SK-MEL-5 (cell line): ENCODE data around the gene MICAL3. TPM values are rescaled to one million over a fixed set of nuclear protein-coding genes. Genes with fewer than 3 reads are reported as not detected.

Experiments used
- DNase-seq: peaks from one replicate; pipeline ENCODE4 v3.0.0-alpha.2; 2016; ENCODE audit warnings: low read depth, low spot score
- in situ Hi-C: cut with HindIII; loops from 2 replicates; pipeline ENCODE4 v1.10.0; 2016; ENCODE audit warnings: low sequenced_read_pairs, high pct_unique_total_duplicates, low pct_unique_long_range_greater_than_20kb
- total RNA-seq: library from RNA; depleted of rRNA; stranded (reverse); fragments of >200 nt; shearing (Covaris generic); gene quantifications from 2 replicates; pipeline ENCODE4 v1.2.3, GENCODE V29; 2014

The MICAL3 gene
- total RNA-seq, 1 experiment from 2014 or later = 36.6 TPM

GRCh38 chr22:17931400-17931825 is 92.9 kb downstream of the MICAL3 start:
- no peak for DNase-seq
- in situ Hi-C loops = no loop called here

- in situ Hi-C loops = no loop called here
These were observed 93.7 kb downstream of the MICAL3 start for GRCh38 chr22:17930455-17931313.

DNA sequence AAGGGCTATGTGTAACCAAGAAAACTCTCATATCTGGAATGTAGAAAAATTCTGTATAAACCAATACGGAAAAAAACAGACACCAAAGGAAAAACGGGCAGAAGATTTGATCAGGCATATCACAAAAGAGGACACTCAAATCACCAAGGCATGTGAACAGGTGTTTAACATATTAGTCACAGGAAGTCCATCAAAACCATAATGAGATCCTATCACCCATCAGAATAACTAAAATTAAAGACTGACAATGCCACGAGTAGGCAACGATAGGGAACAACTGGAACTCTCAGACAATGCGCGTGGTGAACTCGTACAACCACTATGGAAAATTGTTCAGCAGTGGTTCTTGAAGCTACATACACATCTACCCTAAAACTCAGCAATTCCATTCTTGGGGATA is 94.5 kb downstream of the MICAL3 start:
- in situ Hi-C loops = no loop called here
- no peak for DNase-seq

More at GRCh38 chr22:17930455-17931313, 93.7 kb downstream of the MICAL3 start:
- DNase-seq = no peak

DNA sequence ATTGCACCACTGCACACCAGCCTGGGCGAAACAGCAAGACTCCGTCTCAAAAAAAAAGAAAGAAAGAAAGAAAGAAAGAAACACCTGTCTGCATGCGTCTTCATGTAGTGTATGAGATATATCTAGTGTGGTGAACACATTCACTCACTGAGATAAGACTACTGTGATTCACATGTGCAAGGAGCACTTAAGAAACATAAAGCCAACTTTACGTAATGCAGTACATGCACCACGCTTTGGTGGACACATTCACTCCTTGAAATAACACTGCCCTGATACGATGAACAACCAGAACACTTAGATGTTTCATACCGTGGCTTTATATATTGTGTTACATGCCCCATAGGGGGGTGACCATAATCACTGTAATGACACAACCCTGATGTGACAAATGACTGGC is 96.0 kb downstream of the MICAL3 start:
- in situ Hi-C loops = no loop called here
- DNase-seq = no peak

- in situ Hi-C loops = no loop called here
- DNase-seq = peak; percentile 23
These were observed 97.3 kb downstream of the MICAL3 start for GRCh38 chr22:17927062-17927461.

DNA sequence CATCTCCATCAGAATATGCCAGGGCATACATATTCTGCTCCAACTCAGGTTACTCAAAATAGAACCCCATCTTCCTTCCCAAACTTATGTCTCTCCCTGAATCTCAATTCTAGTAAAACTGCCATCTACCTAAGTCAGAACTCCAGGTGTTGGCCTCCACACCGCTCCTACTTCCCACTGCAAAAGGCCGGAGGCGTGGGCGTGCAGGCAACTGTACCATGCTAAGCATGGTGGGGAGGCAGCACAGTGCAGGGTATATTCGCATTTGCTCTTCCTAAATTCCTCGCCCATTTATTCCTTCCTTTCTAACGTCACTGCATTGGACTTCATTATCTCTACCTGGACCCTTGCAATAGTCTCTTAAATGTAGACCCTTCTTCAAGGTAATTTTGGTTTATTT is 97.8 kb downstream of the MICAL3 start:
- in situ Hi-C loops = no loop called here
- DNase-seq = no peak

- DNase-seq = no peak
- in situ Hi-C loops = no loop called here
These were observed 98.9 kb downstream of the MICAL3 start for GRCh38 chr22:17925431-17925841.

DNA sequence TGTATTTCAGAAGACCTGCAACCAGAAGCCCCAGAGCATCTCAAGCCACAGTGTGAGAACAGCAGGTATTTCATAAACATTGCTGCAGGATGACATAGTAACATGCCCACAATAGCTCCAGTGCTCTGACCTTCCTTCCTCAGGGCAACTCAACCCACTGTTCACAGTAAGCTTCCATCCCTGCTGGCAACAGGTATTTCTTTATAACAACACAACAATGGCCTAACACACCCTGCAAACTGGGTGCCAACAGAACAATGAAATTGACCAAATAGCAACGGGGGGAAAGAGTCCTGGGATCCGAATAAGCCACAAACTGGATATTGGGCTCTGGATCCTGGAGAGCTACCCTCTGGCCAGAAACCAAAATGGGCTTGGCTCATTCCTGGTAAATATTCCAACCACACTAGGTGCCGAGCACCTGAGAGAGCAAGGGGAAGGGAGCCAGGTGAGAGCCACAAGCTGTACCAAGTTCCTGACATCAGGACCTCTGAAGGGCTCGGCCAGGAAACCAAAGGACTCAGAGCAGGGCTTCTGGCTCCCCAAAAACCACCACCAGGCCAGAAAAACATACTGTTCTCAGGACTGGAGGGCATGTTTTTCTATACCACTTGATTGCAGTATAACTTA is 99.5 kb downstream of the MICAL3 start:
- in situ Hi-C loops = no loop called here
- DNase-seq = no peak

- DNase-seq = no peak
- in situ Hi-C loops = no loop called here
These were observed 100.3 kb downstream of the MICAL3 start for GRCh38 chr22:17924076-17924475.

DNA sequence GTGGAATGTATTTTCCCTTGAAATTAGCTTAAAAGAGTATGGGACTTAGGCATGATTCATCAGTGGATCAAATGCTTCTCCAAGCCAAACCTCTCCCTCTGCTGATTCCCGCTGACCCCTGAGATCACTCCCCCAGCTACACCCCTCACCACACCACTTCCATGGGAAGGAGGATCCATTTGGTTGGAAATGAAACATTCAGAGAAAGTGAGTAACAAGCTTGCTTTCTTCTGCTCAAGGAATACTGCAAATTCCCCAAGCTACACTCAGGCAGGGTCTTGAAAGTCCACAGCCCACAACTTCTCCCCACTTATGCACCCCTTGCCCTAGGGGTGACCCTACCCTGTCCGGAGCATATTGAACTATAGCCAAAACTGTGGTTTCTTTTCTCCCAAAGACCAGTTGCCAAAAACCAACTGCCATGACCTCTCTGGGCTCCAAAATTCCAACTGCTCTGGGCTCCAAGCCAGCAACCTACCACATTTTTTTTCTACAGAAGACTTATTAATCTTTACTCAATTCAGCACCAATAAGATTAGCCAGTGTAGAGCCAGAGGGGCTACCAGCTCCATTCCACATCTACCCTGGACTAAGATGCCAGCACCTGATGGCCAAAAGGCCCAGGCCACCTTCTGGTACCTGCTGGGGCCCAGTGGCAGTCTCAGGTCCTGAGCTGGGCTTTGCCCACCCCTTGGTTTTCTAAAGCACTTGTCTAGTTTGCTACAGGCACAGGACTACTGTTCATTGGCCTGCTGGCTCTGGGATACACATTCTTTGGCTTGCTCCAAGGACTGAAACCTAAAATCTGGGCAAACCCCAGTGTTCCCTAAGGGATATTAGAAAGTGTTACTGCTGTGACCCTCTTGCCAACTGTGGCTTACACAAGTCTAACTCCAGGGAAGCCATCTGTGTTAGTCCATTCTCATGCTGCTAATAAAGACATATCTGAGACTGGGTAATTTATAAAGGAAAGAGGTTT is 101.1 kb downstream of the MICAL3 start:
- in situ Hi-C loops = no loop called here
- no peak for DNase-seq

DNA sequence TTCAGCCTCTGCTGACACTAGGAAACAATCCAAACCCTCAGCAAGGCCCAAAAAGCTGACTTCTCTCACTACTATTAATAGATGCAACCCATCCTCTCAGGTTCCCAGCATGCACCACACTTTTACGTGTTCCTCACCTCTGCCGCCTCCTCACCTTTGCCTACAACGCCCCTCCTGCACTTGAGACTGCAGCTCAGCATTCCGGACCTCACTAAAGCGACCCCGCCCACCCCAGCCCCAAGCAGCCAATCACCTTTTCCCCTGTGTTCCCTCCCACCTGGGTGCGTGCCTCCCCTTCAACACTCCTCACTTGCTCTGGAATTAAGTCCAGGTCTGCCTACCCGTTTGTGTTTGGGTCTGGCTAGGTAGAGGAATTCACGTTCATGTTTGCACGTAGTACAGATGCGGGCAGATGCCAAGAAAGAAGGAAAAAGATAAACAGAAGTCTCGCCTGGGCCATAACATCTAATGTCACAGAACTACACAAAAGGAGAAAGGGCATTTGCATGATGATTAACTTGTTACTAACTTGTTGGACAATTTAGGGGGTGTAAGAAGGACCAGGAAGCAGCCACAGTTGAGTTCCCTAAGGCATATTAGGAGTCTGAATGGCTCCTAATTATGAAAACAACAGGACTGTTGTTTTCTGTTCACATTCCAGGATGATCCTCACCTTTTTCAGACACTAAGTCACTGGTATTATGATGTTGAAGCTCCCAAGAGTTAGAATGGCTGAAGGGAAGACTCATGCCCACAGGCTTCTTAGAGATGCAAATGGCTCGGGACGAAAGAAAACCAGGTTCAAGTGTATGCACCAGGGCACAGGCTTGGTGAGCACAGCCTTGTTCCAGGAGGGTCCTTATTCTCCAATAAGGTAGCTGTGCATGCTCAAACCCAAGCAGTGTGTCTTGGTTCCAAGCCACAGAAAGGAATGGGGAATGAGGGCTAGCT is 102.2 kb downstream of the MICAL3 start:
- DNase-seq = no peak
- in situ Hi-C loops = no loop called here

DNA sequence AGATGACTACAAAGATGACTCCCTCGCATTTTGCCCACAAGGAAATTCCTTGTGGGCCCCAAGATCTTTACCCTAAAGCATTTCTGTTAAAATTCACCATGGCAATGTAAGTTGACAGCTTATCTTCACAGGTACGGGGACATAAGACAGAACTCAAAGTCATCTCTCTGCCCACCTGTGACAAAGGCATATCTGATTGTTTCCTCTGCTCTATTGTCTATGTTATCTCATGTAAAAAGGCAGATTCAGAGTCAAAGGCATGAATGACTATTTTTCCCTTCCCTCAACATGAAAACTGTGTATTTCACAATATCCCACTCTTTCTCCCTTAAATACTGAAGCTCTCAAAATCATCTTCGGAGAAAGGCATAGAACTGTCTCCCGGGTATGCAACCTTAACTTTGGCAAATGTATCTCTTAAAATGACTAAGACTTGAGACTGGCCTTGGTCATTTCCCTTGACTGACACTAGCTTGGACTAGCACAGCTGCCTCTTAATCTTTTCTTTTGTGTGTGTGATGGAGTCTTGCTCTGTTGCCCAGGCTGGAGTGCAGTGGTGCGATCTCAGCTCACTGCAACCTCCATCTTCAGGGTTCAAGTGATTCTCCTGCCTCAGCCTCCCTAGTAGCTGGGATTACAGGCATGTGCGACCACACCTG is 103.2 kb downstream of the MICAL3 start:
- no peak for DNase-seq
- in situ Hi-C loops = no loop called here

- in situ Hi-C loops = no loop called here
- no peak for DNase-seq
These were observed 104.2 kb downstream of the MICAL3 start for GRCh38 chr22:17920145-17920605.

- DNase-seq = no peak
- in situ Hi-C loops = no loop called here
These were observed 104.9 kb downstream of the MICAL3 start for GRCh38 chr22:17919276-17920144.

DNA sequence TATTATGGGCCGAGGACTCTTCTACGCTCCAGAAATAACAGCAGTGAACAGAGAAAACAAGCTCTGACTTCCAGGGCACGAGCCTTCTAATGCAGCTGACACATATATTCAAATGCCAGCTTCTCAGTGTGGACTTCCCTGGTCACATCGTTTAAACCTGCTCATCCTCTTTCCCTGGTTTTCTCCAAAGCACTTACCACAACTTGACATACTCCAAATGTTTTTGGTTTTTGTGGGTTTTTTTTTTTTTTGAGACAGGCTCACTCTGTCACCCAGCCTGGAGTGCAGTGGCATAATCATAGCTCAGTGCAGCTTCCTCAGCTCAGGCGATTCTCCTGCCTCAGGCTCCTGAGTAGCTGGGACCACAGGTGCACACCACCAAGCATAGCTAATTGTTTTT is 105.5 kb downstream of the MICAL3 start:
- no peak for DNase-seq
- in situ Hi-C loops = no loop called here
